ENCODE results near the gene FNBP1. TPM values are rescaled to one million over a fixed set of nuclear protein-coding genes. Genes with fewer than 3 reads are reported as not detected.

FNBP1 gene
- total and polyA plus RNA-seq, 2 experiments from 2014 or later, result 26.6 to 28.8 TPM

DNA sequence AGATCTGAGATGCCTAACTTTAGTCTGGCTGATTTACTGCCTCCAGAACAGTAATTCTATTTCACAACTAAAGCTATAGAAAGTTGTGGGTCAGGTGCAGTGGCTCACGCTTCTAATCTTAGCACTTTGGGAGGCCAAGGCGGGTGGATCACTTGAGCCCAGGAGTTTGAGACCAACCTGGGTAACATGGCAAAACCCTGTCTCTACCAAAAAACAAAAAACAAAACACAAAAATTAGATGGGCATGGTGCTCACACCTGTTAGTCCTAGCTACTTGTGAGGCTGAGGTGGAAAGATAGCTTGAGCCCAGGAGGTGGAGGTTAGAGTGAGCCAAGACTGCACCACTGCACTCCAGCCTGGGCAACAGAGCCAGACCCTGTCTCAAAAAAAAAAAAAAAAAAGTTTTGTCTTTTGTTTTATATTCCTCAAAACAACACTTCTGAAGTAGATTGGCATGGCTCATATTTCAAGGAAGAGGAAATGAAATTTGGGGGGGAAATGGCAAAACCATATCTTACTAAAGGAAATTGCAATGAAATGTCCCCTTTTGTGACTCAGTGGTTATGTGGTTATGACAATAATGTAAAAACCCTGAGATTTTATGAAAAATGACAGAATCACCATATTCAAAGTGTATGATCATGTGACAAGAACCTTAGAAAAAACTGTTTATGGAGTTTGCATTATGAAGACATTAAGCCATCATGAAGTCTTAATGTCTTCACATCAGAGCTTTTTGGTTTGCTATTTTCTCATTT is 16.2 kb downstream of the FNBP1 start:
- Mint-ChIP-seq H3K27ac (no peak overlapping the region), H3K27me3 (ENCODE audit: insufficient read depth, low read depth, poor library complexity) (peaks cover 2% of the 10 kb centered on the region), H3K9me3 (no peaks in the 10 kb centered on the region), H3K36me3 (ENCODE audit: low read depth) (no peaks in the 10 kb centered on the region), H3K4me3 (no peak overlapping the region), H3K4me1 (peaks cover 2% of the 10 kb centered on the region; the same call in 2 of the 3 replicates)
- Histone ChIP-seq H3K36me3 (ENCODE audit: insufficient read depth) (no peaks in the 10 kb centered on the region), H3K27ac (ENCODE audit: low read depth) (no peak overlapping the region), H3K4me3 (no peak overlapping the region), H3K4me1 (ENCODE audit: insufficient read depth) (peaks cover 3% of the 10 kb centered on the region; the same call in 1 of the 2 replicates), H3K27me3 (ENCODE audit: insufficient read depth) (no peaks in the 10 kb centered on the region), H3K9me2 (ENCODE audit: insufficient read depth) (no peaks in the 10 kb centered on the region), H3K79me2 (replicated peaks; ENCODE audit: insufficient read depth) (peaks cover 68% of the 10 kb centered on the region), H2AFZ (no peak overlapping the region), H3F3A (replicated peaks; ENCODE audit: low read depth) (no peaks in the 10 kb centered on the region), H3K4me2 (no peak overlapping the region), H4K20me1 (replicated peaks; ENCODE audit: insufficient read depth) (peaks cover 12% of the 10 kb centered on the region; the same call in 1 of the 2 replicates)
- TF ChIP-seq EZH2 (IDR thresholded peaks at IDR 0.05; ENCODE audit: low read depth, unreplicated experiment) (no peak), EZH2phosphoT487 (IDR thresholded peaks at IDR 0.05; ENCODE audit: unreplicated experiment) (no peak)
- TF ChIP-seq, protein P1, sequence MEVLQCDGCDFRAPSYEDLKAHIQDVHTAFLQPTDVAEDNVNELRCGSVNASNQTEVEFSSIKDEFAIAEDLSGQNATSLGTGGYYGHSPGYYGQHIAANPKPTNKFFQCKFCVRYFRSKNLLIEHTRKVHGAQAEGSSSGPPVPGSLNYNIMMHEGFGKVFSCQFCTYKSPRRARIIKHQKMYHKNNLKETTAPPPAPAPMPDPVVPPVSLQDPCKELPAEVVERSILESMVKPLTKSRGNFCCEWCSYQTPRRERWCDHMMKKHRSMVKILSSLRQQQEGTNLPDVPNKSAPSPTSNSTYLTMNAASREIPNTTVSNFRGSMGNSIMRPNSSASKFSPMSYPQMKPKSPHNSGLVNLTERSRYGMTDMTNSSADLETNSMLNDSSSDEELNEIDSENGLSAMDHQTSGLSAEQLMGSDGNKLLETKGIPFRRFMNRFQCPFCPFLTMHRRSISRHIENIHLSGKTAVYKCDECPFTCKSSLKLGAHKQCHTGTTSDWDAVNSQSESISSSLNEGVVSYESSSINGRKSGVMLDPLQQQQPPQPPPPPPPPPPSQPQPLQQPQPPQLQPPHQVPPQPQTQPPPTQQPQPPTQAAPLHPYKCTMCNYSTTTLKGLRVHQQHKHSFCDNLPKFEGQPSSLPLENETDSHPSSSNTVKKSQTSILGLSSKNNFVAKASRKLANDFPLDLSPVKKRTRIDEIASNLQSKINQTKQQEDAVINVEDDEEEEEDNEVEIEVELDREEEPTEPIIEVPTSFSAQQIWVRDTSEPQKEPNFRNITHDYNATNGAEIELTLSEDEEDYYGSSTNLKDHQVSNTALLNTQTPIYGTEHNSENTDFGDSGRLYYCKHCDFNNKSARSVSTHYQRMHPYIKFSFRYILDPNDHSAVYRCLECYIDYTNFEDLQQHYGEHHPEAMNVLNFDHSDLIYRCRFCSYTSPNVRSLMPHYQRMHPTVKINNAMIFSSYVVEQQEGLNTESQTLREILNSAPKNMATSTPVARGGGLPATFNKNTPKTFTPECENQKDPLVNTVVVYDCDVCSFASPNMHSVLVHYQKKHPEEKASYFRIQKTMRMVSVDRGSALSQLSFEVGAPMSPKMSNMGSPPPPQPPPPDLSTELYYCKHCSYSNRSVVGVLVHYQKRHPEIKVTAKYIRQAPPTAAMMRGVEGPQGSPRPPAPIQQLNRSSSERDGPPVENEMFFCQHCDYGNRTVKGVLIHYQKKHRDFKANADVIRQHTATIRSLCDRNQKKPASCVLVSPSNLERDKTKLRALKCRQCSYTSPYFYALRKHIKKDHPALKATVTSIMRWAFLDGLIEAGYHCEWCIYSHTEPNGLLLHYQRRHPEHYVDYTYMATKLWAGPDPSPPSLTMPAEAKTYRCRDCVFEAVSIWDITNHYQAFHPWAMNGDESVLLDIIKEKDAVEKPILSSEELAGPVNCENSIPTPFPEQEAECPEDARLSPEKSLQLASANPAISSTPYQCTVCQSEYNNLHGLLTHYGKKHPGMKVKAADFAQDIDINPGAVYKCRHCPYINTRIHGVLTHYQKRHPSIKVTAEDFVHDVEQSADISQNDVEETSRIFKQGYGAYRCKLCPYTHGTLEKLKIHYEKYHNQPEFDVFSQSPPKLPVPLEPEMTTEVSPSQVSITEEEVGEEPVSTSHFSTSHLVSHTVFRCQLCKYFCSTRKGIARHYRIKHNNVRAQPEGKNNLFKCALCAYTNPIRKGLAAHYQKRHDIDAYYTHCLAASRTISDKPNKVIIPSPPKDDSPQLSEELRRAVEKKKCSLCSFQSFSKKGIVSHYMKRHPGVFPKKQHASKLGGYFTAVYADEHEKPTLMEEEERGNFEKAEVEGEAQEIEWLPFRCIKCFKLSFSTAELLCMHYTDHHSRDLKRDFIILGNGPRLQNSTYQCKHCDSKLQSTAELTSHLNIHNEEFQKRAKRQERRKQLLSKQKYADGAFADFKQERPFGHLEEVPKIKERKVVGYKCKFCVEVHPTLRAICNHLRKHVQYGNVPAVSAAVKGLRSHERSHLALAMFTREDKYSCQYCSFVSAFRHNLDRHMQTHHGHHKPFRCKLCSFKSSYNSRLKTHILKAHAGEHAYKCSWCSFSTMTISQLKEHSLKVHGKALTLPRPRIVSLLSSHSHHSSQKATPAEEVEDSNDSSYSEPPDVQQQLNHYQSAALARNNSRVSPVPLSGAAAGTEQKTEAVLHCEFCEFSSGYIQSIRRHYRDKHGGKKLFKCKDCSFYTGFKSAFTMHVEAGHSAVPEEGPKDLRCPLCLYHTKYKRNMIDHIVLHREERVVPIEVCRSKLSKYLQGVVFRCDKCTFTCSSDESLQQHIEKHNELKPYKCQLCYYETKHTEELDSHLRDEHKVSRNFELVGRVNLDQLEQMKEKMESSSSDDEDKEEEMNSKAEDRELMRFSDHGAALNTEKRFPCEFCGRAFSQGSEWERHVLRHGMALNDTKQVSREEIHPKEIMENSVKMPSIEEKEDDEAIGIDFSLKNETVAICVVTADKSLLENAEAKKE (CRISPR knock-in tag; IDR thresholded peaks at IDR 0.05), result no peak
- DNase-seq (ENCODE audit: low spot score) (no peak), ATAC-seq (no peak)

DNA sequence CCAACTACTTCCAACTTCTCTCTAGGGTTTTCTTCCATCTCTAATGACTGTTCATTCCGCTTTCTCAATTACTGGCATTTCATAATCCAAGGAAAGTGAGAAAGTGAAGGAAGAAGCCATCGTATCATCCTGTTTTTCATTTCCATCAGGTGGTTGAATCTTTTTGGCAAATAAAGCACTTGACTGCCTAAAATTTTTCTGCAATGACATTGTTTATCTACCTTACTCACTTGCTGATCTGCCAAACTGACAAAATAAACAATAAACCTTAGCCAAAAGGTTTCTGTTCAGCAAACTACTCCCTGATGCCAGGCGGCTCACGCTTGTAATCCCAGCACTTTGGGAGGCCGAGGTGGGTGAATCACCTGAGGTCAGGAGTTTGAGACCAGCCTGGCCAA is 18.4 kb downstream of the FNBP1 start:
- no peak overlapping the region for H3K4me2 ChIP-seq
- H3F3A ChIP-seq (replicated peaks; ENCODE audit: low read depth), result no peaks in the 10 kb centered on the region
- H3K27ac ChIP-seq (ENCODE audit: low read depth), result no peak overlapping the region
- H3K4me3 ChIP-seq, result no peak overlapping the region
- H3K27me3 Mint-ChIP-seq (ENCODE audit: insufficient read depth, low read depth, poor library complexity), result no peaks in the 10 kb centered on the region
- H3K27me3 ChIP-seq (ENCODE audit: insufficient read depth), result no peaks in the 10 kb centered on the region
- no peaks in the 10 kb centered on the region for H3K36me3 ChIP-seq (ENCODE audit: insufficient read depth)
- peaks cover 64% of the 10 kb centered on the region for H3K79me2 ChIP-seq (replicated peaks; ENCODE audit: insufficient read depth)
- H3K9me3 Mint-ChIP-seq, result no peaks in the 10 kb centered on the region
- DNase-seq (ENCODE audit: low spot score) (no peak), ATAC-seq (no peak)
- H3K4me1 Mint-ChIP-seq, result 0 out of 3 replicates have a peak, but pooled peaks cover 2% of the 10 kb centered on the region
- TF ChIP-seq NANOG (IDR thresholded peaks at IDR 0.05; ENCODE audit: borderline replicate concordance), result no peak
- no peak for TF ChIP-seq CREB1 (CRISPR knock-in tag; IDR thresholded peaks at IDR 0.05; ENCODE audit: low read depth)
- H3K36me3 Mint-ChIP-seq (ENCODE audit: low read depth), result no peaks in the 10 kb centered on the region
- peaks cover 12% of the 10 kb centered on the region; the same call in 1 of the 2 replicates for H4K20me1 ChIP-seq (replicated peaks; ENCODE audit: insufficient read depth)
- H3K9me2 ChIP-seq (ENCODE audit: insufficient read depth), result no peaks in the 10 kb centered on the region
- H3K27ac Mint-ChIP-seq, result no peak overlapping the region
- H3K4me1 ChIP-seq (ENCODE audit: insufficient read depth), result peaks cover 3% of the 10 kb centered on the region; the same call in 1 of the 2 replicates
- no peak overlapping the region for H3K4me3 Mint-ChIP-seq
- H2AFZ ChIP-seq, result no peak overlapping the region
